Measurements from ENCODE around the gene FBXO38. TPM values are rescaled to one million over a fixed set of nuclear protein-coding genes. Genes with fewer than 3 reads are reported as not detected.
A peak's percentile ranks its signal among the peaks of the same experiment; 100 is the strongest.

Gene FBXO38
- total and polyA plus RNA-seq, 9 donors: 21.0 to 30.8 (median 25.0) TPM

DNA sequence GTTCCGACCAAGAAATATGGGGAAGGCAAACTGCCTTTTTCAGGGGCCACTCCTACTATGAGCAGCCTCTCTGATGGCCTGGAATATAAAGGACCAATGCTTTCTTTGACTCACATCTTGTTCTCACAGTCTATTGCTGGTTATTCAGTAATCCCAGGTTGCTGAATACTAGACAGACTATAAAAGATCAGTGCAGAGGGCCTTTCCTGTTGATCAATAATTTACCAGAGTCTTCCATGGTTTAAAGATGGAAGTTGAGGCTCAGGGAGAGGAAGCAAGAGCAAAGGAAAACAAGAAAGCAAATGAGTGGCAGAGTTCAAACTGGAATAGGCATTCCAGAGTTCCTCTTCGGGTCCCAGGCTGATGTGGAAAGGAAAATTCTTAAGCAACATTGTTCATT, 62.9 kb downstream of the FBXO38 start:
- WGBS (ENCODE audit: insufficient coverage): 38% methylated on average over 1 of the region's 2 CpGs
- no peak overlapping the region for H3K27ac ChIP-seq (ENCODE audit: low read length)

DNA sequence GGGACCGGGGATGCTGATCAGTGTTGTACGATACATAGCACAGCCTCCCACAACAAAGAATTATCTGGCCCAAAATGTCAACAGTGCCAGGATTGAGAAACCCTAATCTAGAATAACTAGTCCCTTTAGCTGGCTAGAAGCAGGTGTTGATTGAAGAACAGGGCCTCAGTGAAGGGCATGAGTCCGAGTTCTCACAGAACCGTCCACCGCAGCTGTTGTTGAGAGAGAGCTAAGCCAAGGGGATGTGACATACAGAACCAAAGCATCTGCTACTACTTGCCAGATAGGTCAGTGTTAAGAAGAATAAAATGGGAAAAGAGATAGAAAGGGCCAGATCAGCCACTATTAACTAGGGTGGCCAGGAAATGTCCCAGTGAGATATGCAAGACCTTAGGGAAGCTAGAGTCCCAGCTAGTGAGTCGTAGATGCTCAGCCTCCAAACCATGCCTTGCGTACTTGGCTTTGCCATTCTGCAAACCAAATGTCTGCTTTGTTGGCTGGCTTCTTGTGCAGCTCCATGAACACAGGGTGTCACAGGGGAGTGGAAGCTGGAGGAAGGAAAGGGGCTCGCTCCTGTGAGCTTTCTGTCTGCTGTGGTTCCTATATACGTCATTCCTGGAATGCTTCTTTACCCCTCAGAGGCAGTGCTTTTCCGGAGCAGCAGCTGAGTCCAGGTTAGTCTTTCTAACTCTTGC, 68.9 kb downstream of the FBXO38 start:
- Histone ChIP-seq H3K4me1 (ENCODE audit: control insufficient read depth, insufficient read depth, low read length) (no peaks in the 10 kb centered on the region), H3K4me3 (ENCODE audit: low read length) (no peak overlapping the region), H3K36me3 (ENCODE audit: control insufficient read depth, insufficient read depth, low read length) (no peaks in the 10 kb centered on the region), H3K27me3 (ENCODE audit: control insufficient read depth, insufficient read depth, low read length) (no peaks in the 10 kb centered on the region), H3K9me3 (replicated peaks; ENCODE audit: control insufficient read depth, low read depth, low read length) (no peaks in the 10 kb centered on the region), H3K27ac (ENCODE audit: low read length) (no peak overlapping the region)
- peak; percentile 62 for DNase-seq
- 57% methylated on average over 5 of the region's 10 CpGs for WGBS (ENCODE audit: insufficient coverage)

More for the DNA sequence above, 62.9 kb downstream of the FBXO38 start:
- Histone ChIP-seq H3K4me1 (ENCODE audit: control insufficient read depth, insufficient read depth, low read length) (no peaks in the 10 kb centered on the region), H3K4me3 (ENCODE audit: low read length) (no peak overlapping the region), H3K9me3 (replicated peaks; ENCODE audit: control insufficient read depth, low read depth, low read length) (no peaks in the 10 kb centered on the region), H3K27me3 (ENCODE audit: control insufficient read depth, insufficient read depth, low read length) (no peaks in the 10 kb centered on the region), H3K36me3 (ENCODE audit: control insufficient read depth, insufficient read depth, low read length) (peaks cover 6% of the 10 kb centered on the region)
- DNase-seq: no peak

DNA sequence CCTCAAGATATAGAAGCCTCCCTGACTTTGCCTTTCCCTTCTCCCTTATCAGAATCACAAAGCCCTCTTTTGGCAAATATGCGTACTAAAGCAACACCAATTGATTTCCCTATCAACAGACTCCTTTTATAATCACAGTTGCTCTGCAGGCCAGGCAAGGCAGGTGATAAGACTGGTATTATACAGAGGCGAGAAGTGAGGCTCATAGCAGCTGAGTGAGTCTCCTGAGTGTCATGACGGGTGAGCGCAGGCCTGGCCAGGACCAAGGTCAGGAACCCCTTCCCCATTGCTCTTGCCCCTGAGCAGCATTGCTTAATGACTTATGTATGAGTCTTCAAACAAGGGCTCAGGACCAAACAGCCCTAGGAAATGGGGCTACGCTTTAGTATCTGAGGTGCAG, 70.8 kb downstream of the FBXO38 start:
- Histone ChIP-seq H3K36me3 (ENCODE audit: control insufficient read depth, insufficient read depth, low read length) (no peaks in the 10 kb centered on the region), H3K4me3 (ENCODE audit: low read length) (no peak overlapping the region), H3K9me3 (replicated peaks; ENCODE audit: control insufficient read depth, low read depth, low read length) (no peaks in the 10 kb centered on the region), H3K4me1 (ENCODE audit: control insufficient read depth, insufficient read depth, low read length) (no peaks in the 10 kb centered on the region), H3K27me3 (ENCODE audit: control insufficient read depth, insufficient read depth, low read length) (no peaks in the 10 kb centered on the region), H3K27ac (ENCODE audit: low read length) (no peak overlapping the region)
- DNase-seq: no peak
- WGBS (ENCODE audit: insufficient coverage): 40% methylated on average over 1 of the region's 5 CpGs

- Histone ChIP-seq H3K36me3 (ENCODE audit: control insufficient read depth, insufficient read depth, low read length) (no peaks in the 10 kb centered on the region), H3K4me3 (ENCODE audit: low read length) (no peak overlapping the region), H3K27ac (ENCODE audit: low read length) (no peak overlapping the region), H3K27me3 (ENCODE audit: control insufficient read depth, insufficient read depth, low read length) (no peaks in the 10 kb centered on the region), H3K9me3 (replicated peaks; ENCODE audit: control insufficient read depth, low read depth, low read length) (no peaks in the 10 kb centered on the region), H3K4me1 (ENCODE audit: control insufficient read depth, insufficient read depth, low read length) (no peaks in the 10 kb centered on the region)
- WGBS (ENCODE audit: insufficient coverage): 68% methylated on average over 3 of the region's 6 CpGs
- no peak for DNase-seq
Observed at GRCh38 chr5:148455185-148455584, 71.4 kb downstream of the FBXO38 start.

DNA sequence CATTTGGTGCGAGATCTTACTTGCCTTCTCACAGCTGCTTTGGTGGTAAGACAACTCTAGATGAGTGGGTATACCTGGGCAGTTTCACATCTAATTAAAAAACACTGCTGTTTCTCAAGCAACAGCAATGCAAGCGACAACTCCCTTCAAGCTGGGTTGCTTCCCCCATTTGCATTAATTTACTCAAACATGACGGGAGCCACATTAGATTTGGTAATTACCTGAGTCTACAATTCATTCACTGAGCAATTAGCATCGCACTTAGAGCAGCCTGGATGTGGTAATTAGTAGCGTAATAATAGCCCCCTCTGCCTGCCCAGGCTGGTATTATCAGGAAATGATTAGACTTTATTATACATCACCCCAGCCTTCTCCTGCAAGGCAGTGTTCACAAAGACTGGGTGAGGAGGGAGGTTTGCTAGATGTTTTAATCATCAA, 73.4 kb downstream of the FBXO38 start:
- Histone ChIP-seq H3K27me3 (ENCODE audit: control insufficient read depth, insufficient read depth, low read length) (no peaks in the 10 kb centered on the region), H3K36me3 (ENCODE audit: control insufficient read depth, insufficient read depth, low read length) (no peaks in the 10 kb centered on the region), H3K27ac (ENCODE audit: low read length) (no peak overlapping the region), H3K4me1 (ENCODE audit: control insufficient read depth, insufficient read depth, low read length) (no peaks in the 10 kb centered on the region), H3K4me3 (ENCODE audit: low read length) (no peak overlapping the region), H3K9me3 (replicated peaks; ENCODE audit: control insufficient read depth, low read depth, low read length) (no peaks in the 10 kb centered on the region)
- no CpG with 5 or more reads among the region's 5 CpGs for WGBS (ENCODE audit: insufficient coverage)
- DNase-seq: no peak

DNA sequence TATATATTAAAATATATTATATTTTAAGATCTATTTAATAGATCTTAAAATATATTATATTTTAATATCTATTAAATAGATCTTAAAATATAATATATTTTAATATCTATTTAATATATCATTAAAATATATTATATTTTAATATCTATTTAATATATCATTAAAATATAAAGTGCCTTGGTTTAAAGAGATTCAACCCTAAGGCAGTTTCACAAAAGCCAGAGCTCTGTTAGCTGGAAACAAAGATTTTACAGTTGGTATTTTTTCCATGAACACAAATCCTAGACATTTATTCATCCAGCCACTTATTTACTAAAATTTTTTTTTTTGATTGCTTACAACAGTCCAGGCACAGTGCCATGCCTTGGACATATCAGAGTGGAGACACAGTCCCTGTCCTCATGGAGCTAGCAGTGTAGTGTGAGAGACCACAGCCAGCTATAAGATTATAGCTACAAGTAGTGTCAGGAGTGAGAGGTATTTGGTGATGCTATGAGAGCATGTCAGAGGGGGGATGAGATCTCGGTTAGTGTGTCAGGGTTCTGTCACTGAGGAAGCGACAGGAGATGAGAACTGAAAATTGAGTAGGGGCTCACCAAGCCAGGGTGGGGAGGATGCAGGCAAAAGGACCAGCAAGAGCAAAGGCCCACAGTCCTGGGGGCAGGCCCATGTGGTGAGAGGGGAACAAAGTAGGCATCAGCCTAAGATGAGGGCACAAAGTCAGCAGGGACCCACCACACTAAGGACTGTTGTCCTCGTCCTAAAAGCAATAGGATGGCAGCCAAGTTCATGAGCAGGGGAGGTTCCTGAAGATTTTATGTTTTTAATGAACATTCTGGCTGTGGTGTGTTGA, 74.5 kb downstream of the FBXO38 start:
- H3K9me3 ChIP-seq (replicated peaks; ENCODE audit: control insufficient read depth, low read depth, low read length): no peaks in the 10 kb centered on the region
- WGBS (ENCODE audit: insufficient coverage): 77% methylated on average over 3 of the region's 3 CpGs
- no peak overlapping the region for H3K4me3 ChIP-seq (ENCODE audit: low read length)
- H3K36me3 ChIP-seq (ENCODE audit: control insufficient read depth, insufficient read depth, low read length): no peaks in the 10 kb centered on the region
- no peak for DNase-seq
- H3K27ac ChIP-seq (ENCODE audit: low read length): no peak overlapping the region
- no peaks in the 10 kb centered on the region for H3K4me1 ChIP-seq (ENCODE audit: control insufficient read depth, insufficient read depth, low read length)
- no peaks in the 10 kb centered on the region for H3K27me3 ChIP-seq (ENCODE audit: control insufficient read depth, insufficient read depth, low read length)

- Histone ChIP-seq H3K4me1 (ENCODE audit: control insufficient read depth, insufficient read depth, low read length) (no peaks in the 10 kb centered on the region), H3K9me3 (replicated peaks; ENCODE audit: control insufficient read depth, low read depth, low read length) (no peaks in the 10 kb centered on the region), H3K27me3 (ENCODE audit: control insufficient read depth, insufficient read depth, low read length) (no peaks in the 10 kb centered on the region), H3K4me3 (ENCODE audit: low read length) (no peak overlapping the region), H3K27ac (ENCODE audit: low read length) (no peak overlapping the region), H3K36me3 (ENCODE audit: control insufficient read depth, insufficient read depth, low read length) (no peaks in the 10 kb centered on the region)
- DNase-seq: no peak
- WGBS (ENCODE audit: insufficient coverage): no CpG with 5 or more reads among the region's 1 CpG
Observed at GRCh38 chr5:148459669-148460068, 75.9 kb downstream of the FBXO38 start.

- Histone ChIP-seq H3K27ac (ENCODE audit: low read length) (no peak overlapping the region), H3K4me3 (ENCODE audit: low read length) (no peak overlapping the region)
- no CpG with 5 or more reads among the region's 4 CpGs for WGBS (ENCODE audit: insufficient coverage)
Observed at GRCh38 chr5:148465381-148466235, 81.8 kb downstream of the FBXO38 start.

GRCh38 chr5:148466236-148466580, 82.5 kb downstream of the FBXO38 start:
- no peak overlapping the region for H3K27ac ChIP-seq (ENCODE audit: low read length)
- H3K4me1 ChIP-seq (ENCODE audit: control insufficient read depth, insufficient read depth, low read length): no peaks in the 10 kb centered on the region
- DNase-seq: no peak
- no peaks in the 10 kb centered on the region for H3K27me3 ChIP-seq (ENCODE audit: control insufficient read depth, insufficient read depth, low read length)
- no peak overlapping the region for H3K4me3 ChIP-seq (ENCODE audit: low read length)
- 80% methylated on average over 1 of the region's 4 CpGs for WGBS (ENCODE audit: insufficient coverage)
- no peaks in the 10 kb centered on the region for H3K9me3 ChIP-seq (replicated peaks; ENCODE audit: control insufficient read depth, low read depth, low read length)
- H3K36me3 ChIP-seq (ENCODE audit: control insufficient read depth, insufficient read depth, low read length): no peaks in the 10 kb centered on the region

More at GRCh38 chr5:148465381-148466235, 81.8 kb downstream of the FBXO38 start:
- H3K36me3 ChIP-seq (ENCODE audit: control insufficient read depth, insufficient read depth, low read length): no peaks in the 10 kb centered on the region
- peak; percentile 10 for DNase-seq
- H3K4me1 ChIP-seq (ENCODE audit: control insufficient read depth, insufficient read depth, low read length): no peaks in the 10 kb centered on the region
- H3K9me3 ChIP-seq (replicated peaks; ENCODE audit: control insufficient read depth, low read depth, low read length): no peaks in the 10 kb centered on the region
- H3K27me3 ChIP-seq (ENCODE audit: control insufficient read depth, insufficient read depth, low read length): no peaks in the 10 kb centered on the region

- H3K27me3 ChIP-seq (ENCODE audit: control insufficient read depth, insufficient read depth, low read length): no peaks in the 10 kb centered on the region
- no peaks in the 10 kb centered on the region for H3K9me3 ChIP-seq (replicated peaks; ENCODE audit: control insufficient read depth, low read depth, low read length)
- H3K4me1 ChIP-seq (ENCODE audit: control insufficient read depth, insufficient read depth, low read length): no peaks in the 10 kb centered on the region
- H3K27ac ChIP-seq (ENCODE audit: low read length): no peak overlapping the region
- WGBS (ENCODE audit: insufficient coverage): 87% methylated on average over 1 of the region's 1 CpG
- H3K36me3 ChIP-seq (ENCODE audit: control insufficient read depth, insufficient read depth, low read length): no peaks in the 10 kb centered on the region
- H3K4me3 ChIP-seq (ENCODE audit: low read length): no peak overlapping the region
- no peak for DNase-seq
Observed at GRCh38 chr5:148467958-148468357, 84.2 kb downstream of the FBXO38 start.

Measured in muscle of leg (tissue), 11 donors.